DMS79 treated with DMSO at 0.1 percent for 48 hours (cell line): ENCODE results near the gene NCBP3.
"Not testable (repeated sequence)": the region's sequence is repeated elsewhere in the genome, so short reads cannot be mapped to it uniquely, and the experiment has no call there.

ENCODE experiments used
- DNase-seq: peaks from one replicate; lab custom pipeline; 2025; lab: John Stamatoyannopoulos, UW

The NCBP3 gene

DNA sequence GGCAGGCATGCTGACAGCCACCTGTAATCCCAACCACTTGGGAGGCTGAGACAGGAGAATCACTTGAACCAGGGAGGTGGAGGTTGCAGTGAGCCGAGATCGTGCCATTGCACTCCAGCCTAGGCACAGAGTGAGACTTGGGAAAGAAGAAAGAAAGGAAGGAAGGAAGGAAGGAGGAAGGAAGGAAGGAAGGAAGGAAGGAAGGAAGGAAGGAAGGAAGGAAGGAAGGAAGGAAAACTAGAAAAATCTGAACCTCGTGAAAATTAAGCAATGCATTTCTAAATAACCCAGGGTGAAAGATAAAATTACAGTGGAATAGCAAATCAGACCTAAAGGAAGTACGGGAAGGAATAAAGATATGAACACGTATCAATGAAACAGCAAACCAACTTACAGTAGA, 60.7 kb downstream of the NCBP3 start:
- not testable (repeated sequence) for DNase-seq

DNA sequence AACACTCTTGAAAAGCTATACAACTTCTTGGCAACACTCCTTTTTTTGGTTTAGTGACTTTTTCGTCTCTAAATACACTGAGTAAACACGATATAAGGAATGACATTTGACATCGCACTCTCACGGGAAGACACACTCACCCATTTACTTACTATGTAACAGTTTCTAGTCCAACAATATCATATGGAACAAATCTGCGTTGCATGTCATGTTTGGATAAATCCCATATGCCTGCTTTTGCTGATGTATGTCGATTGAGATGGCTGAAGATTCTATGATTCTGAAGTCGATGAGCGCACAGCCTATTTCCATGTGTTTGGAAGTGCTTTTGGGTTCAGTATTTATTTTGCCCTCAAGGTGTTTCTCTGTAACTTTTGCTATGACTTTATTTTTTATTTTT, 63.3 kb downstream of the NCBP3 start:
- DNase-seq: no peak

GRCh38 chr17:3780986-3781385, 65.1 kb downstream of the NCBP3 start:
- DNase-seq: no peak

- DNase-seq: no peak
These were observed 68.5 kb downstream of the NCBP3 start for GRCh38 chr17:3777366-3778120.

DNA sequence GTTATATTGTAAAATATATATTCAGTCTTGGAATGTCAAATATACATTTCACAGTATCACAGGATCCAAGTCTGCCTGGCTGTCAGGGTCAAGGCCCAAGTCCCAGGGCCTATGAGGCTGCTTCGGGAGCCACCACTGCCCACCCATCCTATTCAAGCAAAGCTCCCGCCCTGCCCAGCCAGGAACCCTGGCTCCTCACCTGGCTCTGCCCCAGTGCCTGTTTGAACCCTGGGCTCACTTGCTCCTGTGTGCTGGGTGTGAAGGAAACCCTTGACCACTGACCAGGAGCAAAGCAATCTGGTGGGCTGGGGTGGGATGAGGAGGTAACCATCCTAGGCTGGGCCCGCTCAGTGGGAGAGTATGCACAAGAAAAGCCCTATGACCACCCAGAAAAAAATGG, 72.1 kb downstream of the NCBP3 start:
- DNase-seq: no peak

- DNase-seq: no peak
These were observed 72.5 kb downstream of the NCBP3 start for GRCh38 chr17:3773511-3773910.

GRCh38 chr17:3772764-3773163, 73.3 kb downstream of the NCBP3 start:
- DNase-seq: no peak

GRCh38 chr17:3771140-3771539, 74.9 kb downstream of the NCBP3 start:
- DNase-seq: no peak

GRCh38 chr17:3770466-3770865, 75.6 kb downstream of the NCBP3 start:
- no peak for DNase-seq

GRCh38 chr17:3768769-3769168, 77.3 kb downstream of the NCBP3 start:
- no peak for DNase-seq

DNA sequence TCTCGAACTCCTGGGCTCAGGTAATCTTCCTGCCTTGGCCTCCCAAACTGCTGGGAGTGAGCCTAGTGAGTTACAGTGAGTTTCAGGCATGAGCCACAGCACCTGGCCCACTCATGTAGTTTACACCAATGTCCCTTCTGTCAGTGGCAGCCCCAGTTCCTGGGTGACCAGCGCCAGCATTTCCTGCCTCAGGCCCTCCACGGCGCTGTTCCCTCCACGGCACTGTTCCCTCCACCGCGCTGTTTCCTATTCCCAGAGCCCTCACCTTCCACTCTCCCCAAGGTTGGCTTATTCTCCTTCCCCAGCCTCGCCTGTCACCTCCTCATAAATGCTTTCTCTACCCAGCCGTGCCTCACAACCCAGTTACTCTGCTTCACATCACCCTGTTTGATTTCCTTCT, 77.7 kb downstream of the NCBP3 start:
- DNase-seq: no peak

GRCh38 chr17:3766779-3767178, 79.3 kb downstream of the NCBP3 start:
- no peak for DNase-seq

DNA sequence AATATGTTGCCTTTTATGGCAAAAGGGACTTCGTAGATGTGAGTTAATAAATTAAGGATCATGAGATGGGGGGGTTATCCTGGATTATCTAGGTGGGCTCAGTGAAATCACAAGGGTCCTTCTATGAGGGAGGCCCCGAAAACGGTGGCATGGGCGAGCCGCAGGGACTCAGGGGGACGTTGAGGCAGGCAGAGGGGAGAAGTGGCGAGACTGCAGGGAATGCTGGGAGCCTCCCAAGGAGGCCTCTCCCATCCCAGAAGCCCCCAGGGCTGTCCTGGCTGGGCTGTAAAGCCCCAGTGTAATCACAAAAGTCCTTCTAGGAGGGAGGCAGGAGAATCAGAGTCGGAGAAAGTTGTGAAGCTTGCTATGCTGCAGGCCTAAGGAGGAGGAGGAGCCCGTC, 80.1 kb downstream of the NCBP3 start:
- DNase-seq: no peak

DNA sequence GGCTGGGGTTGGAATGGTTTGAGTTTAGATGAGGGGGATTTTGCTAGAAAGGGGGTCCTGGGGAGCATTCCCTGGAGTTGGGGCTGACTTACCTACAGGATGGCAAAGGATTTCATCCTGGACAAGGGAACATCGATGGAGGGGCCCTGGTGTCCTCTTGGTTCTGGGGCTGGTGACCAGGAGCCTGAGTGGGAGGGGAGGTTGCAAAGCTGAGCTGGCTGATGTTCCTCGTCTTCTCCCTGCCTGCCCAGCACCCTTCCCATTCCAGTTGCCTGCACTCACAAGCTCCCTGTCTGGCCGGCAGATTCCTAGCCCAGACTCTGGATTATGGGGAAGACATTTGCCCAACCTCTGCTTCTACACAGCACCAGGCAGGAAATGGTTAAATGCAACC, 82.3 kb downstream of the NCBP3 start:
- DNase-seq: no peak

DNA sequence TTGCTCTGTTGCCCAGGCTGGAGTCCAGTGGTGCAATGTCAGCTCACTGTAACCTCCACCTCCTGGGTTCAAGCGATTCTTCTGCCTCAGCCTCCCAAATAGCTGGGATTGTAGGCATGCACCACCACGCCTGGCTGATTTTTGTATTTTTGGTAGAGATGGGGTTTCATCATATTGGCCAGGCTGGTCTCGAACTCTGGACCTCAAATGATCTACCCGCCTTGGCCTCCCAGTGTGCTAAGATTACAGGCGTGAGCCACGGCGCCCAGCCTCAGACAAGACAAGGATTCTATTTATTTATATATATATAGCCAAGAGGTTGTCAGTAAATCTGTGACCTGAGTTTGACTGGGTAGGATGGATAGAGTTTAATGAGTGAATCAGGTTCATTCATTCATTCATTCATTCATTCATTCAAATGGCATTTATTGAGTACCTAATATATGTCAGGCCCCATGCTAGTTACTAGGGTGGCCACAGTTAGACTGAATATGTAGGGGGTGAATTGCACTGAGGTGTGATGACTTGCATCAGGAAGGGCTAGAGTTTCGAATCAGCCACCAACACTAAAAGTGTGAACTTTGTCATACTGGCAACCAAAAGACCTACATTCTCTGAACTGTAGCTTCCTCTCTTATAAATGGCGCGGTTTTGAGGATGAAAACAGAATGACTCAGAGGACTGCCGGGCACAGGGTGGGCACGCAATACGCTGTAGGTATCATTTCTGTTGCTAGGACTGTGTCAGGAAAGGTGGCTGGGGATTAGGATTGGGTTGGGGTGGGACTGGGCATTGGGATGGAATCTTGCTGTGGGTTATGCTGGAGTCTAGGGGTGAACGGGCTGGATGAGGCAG, 82.9 kb downstream of the NCBP3 start:
- DNase-seq: no peak

- no peak for DNase-seq
These were observed 84.1 kb downstream of the NCBP3 start for GRCh38 chr17:3761918-3762380.

DNA sequence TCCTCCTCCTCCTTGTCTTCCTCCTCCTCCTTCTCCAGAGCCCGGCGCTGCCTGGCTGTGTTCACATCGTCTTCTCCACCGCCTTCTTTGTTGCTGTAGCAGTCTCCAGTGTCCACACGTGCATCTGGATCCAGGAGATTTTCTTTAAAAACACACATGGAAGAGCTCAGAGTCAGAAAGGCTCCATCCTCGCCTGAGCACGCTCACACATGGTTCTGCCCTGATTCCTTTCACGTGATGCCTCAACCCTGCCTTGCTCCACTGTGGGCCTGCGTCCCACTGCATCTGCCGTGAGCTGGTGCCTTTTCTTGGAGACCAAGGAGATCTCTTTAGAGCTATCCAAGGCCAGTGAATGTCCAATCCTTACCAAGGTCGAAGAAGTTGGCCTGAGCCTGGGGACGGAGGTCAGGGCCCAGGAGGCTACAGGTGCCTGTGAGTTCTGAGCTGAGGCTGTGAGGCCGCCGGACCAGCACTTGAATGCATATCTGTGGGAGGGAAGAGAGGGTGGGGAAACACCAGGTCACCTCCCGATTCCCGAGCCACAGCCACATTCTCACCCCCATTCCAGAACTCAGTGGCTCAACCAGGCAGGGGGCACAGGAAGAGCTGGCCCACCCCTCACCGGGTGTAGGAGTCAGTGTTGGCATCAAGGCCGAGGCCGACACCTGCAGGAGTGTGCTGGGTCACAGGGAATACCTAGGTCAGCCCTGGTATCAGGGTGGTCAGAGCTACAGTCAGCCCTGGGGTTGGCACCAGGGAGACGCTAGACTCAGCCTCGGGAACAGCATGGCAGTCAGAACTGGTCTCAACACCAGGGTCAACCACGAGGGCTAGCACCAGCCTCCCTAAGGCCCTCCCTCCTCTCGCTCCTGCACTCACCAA, 84.8 kb downstream of the NCBP3 start:
- no peak for DNase-seq

DNA sequence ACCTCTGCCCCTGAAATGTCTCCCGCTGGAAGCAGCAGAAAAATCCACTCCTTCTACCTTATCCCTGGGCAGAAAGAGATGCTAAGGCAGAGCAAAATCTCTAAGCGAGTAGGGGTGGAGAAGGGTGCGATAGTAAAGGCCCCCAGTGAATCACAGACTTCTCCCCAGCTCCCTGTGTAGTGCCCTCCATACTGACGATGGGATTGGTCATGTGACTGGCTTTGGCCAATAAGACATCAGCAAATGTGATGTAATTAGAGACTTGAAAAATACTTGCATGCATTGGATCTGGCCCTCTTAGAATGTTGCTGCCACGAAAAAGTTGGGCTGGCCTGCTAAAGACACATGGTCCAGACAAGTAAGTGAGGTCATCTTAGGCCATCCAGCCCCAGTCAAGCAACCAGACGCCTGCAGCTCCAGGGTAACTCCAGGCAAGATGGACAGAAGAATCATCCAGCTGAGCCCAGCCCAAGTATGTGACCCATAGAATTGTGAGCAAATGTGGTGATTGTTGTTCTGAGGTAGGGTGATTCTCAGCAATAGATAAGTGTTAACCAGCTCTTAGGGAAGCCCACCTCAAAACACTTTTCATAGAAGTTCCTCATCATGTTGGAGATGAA, 86.3 kb downstream of the NCBP3 start:
- no peak for DNase-seq

- DNase-seq: peak; percentile 66
These were observed 90.6 kb downstream of the NCBP3 start for GRCh38 chr17:3755335-3756030.

GRCh38 chr17:3754458-3755334, 91.3 kb downstream of the NCBP3 start:
- peak; percentile 98 for DNase-seq
